Left ventricle myocardium inferior (tissue), 1 donor: ENCODE results near the gene RPS2. TPM values are rescaled to one million over a fixed set of nuclear protein-coding genes. Genes with fewer than 3 reads are reported as not detected.

Source experiments
- DNase-seq: peaks from one replicate; pipeline ENCODE4 v3.0.0-alpha.2; 2020
- H3K27ac ChIP-seq: fragments of 200-600 bp; replicated peaks from 2 replicates; pipeline ENCODE4 v1.8.0; 2021
- H3K27me3 ChIP-seq: fragments of 200-600 bp; 2 replicates; pipeline ENCODE4 v1.8.0; 2021; ENCODE audit warnings: low read depth
- H3K36me3 ChIP-seq: fragments of 200-600 bp; 2 replicates; pipeline ENCODE4 v1.8.0; 2021
- H3K4me1 ChIP-seq: fragments of 200-600 bp; 2 replicates; pipeline ENCODE4 v1.8.0; 2021
- H3K4me3 ChIP-seq: fragments of 200-600 bp; 2 replicates; pipeline ENCODE4 v1.8.0; 2021; ENCODE audit warnings: mild to moderate bottlenecking, moderate library complexity
- H3K9me3 ChIP-seq: fragments of 200-600 bp; replicated peaks from 2 replicates; pipeline ENCODE4 v1.8.0; 2021
- CTCF ChIP-seq: fragments of 200-600 bp; IDR thresholded peaks from 2 replicates; pipeline ENCODE4 v1.8.0; 2021; ENCODE audit warnings: antibody characterized with exemption, mild to moderate bottlenecking, borderline replicate concordance
- intact Hi-C: fragments of 100-400 bp; cut with micrococcal nuclease; formaldehyde crosslinking; loops from one replicate; pipeline ENCODE4 v1.11.0; 2022
- total RNA-seq: library from RNA; stranded (reverse); fragmentation: NEBNext Ultra II Directional; extraction: Animal tissue kit (Norgen Biotek cat#: 25700); gene quantifications from one replicate; pipeline ENCODE4 v1.2.1, GENCODE V29; 2021
- donor health status: DM: no; HTN: yes; CAD: no; lungs with severe emphysema.

Gene RPS2
- total RNA-seq, 1 donor from 2014 or later, result 753 TPM

GRCh38 chr16:1944612-1945199 lies 19.9 kb downstream of the RPS2 start:
- Histone ChIP-seq H3K9me3 (no peaks in the 10 kb centered on the region), H3K4me3 (no peak overlapping the region), H3K4me1 (peaks cover 44% of the 10 kb centered on the region), H3K27ac (no peak overlapping the region), H3K36me3 (peaks cover 16% of the 10 kb centered on the region), H3K27me3 (no peaks in the 10 kb centered on the region)
- no peak for DNase-seq
- no peak for TF ChIP-seq CTCF
- intact Hi-C loops, result no loop called here

DNA sequence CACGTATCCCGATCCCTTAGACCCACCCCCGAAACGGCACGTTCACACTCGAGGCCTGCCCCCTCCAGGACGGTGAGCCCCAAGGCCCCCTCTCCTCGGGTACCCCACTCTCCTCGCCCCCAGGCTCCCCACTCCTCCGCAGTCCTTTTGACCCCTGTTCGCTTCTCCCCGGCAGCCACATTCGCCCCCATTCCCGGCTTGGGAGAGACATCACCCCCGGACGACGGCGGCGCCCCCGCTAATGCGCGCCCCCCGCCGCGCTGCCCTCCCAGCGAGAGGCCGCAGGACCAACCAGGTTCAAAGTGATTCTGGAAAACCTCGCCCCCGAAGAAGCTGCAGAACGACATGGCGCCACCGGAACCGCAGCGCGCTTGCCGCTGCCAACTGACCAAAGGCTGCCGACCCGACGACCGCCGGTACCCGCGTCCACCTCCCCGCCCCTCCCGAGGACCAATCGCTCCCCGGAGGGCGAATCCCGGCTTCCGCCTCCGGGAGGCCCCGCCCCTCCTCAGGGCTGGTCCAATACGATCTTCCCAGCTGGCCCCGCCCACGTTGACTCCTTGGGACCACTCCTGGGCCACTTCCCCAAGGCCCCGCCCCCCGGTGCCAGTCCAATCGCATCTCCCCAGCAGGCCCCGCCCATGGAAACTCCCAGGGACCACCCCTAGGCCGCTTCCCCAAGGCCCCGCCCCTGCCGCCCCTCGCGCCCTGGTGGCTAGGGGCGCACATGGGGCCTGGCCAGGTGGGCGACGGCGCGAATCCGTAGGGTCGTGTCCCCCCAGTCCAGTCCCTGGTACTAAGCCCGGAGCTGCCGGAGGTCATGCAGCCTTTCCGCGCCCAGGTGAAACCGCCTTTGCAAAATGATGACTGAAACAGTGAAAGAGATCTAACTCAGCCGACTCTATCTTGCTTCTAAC lies 21.6 kb downstream of the RPS2 start, which contains the start of gene MSRB1:
Gene MSRB1, minus strand, starts transcription at position 390 of the 917 bp plus-strand sequence. Its CDS starts 43 bp downstream, at position 347.
- Histone ChIP-seq H3K36me3 (peaks cover 33% of the 10 kb centered on the region), H3K27me3 (no peaks in the 10 kb centered on the region), H3K4me3 (peak within 1 kb of the TSS; percentile 77), H3K9me3 (no peaks in the 10 kb centered on the region), H3K4me1 (peaks cover 40% of the 10 kb centered on the region), H3K27ac (peak within 1 kb of the TSS; percentile 82)
- intact Hi-C loops, result no loop called here
- TF ChIP-seq CTCF, result no peak
- peak; percentile 100 for DNase-seq

DNA sequence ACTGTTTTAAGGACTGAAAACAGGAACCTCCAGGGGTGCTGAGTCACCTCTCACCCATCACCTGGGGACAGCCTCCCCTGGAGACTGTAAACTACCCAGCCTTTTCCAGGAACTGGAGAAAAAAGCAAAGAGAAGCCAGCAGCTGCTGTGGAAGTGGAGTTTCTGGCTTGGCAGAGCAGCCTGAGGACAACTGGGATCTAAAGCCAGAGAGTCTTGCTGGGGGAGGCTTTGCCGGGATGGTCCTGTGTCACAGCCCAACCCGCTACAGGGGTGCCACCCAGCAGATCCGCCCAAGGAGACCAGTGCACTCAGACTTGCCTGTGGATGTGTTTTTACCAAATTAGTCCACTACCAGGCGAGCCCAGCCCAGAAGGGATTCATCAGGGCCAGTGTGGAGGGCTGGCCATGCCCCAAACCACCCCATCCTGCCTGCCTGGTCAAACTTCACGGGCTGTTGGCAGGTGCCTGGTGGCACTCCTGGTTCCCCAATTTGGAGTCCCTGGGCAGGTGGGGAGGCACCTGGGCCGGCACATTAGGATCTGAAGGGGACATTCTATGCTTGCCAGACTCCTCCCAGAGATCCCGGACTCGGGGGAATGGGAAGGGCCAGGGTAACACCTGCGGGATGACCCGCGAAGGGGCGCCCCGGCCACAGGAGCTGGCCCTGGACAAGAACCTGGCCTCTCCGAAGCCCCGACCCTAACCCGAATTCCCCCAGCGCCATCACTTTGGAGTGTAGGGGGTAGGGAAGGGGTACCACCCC lies 22.4 kb downstream of the RPS2 start:
- H3K9me3 ChIP-seq, result no peaks in the 10 kb centered on the region
- H3K4me1 ChIP-seq, result peaks cover 35% of the 10 kb centered on the region
- peaks cover 39% of the 10 kb centered on the region for H3K36me3 ChIP-seq
- no peak for TF ChIP-seq CTCF
- H3K4me3 ChIP-seq, result peak overlapping the region; percentile 77
- no peak for DNase-seq
- intact Hi-C loops, result no loop called here
- H3K27me3 ChIP-seq, result no peaks in the 10 kb centered on the region
- peak overlapping the region; percentile 82 for H3K27ac ChIP-seq

DNA sequence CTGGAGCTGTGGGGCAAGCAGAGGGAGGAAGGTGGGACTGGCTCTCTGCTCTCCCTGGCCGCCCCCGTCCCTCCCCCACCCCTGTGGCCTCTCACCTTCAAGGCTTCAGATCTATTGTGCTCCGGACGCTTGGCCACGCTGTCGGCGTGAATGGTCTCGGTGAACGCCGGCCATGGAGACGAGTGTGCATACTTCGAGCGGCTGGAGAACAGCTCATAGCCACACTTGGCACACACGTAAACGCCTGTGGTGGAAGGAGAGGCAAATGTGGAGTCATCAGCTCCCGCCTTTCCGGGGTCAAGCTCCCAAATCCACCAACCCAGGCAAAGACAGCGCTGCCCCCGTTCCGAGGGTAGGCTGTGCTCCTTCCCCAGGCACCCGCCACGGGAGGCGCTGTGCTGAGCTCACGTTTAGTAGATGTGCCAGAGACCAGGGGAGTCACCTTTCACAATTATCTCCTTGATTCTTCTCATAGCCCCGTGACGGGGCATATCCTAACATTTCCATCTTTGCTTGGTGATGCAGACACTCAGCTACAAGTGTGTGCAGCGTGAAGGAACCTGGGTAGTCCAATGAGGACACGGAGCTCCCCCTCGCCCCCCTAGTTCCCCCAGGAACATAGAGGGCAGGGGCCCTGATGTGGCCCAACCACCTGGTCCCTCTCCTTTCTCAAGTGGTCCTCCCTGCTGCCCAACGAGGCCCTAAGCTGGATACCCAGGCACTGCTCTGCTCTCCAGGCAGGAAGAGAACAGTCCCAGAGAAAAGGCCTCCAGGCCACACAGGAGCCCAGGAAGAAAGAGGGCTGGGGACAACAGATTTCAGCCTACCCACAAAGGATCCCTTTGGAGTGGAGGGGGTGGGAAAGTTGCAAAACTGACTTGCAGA lies 23.2 kb downstream of the RPS2 start:
- intact Hi-C loops, result no loop called here
- TF ChIP-seq CTCF, result no peak
- Histone ChIP-seq H3K27me3 (no peaks in the 10 kb centered on the region), H3K27ac (peak overlapping the region; percentile 82), H3K36me3 (peaks cover 39% of the 10 kb centered on the region), H3K4me3 (peak overlapping the region; percentile 77), H3K4me1 (peaks cover 27% of the 10 kb centered on the region), H3K9me3 (no peaks in the 10 kb centered on the region)
- DNase-seq, result no peak
